Subcutaneous adipose tissue (tissue), 4 donors: Measurements from ENCODE around the gene SERPING1. TPM values are rescaled to one million over a fixed set of nuclear protein-coding genes. Genes with fewer than 3 reads are reported as not detected.

ENCODE experiments used
- total RNA-seq, 4 donors: library from RNA; depleted of rRNA; stranded (reverse); fragments of >200 nt; gene quantifications; one replicate each; pipeline ENCODE4 v1.1.0, GENCODE V29; 2016
- TF ChIP-seq, protein P1 (sequence below): fragments of 450-650 bp; IDR thresholded peaks from one replicate; pipeline ENCODE4 v1.5.1; 2016; ENCODE audit warnings: low read depth, mild to moderate bottlenecking, control low read depth, antibody characterized with exemption, moderate library complexity

SERPING1 gene
- total RNA-seq, 4 donors from 2014 or later, result 318 to 653 (median 616) TPM

DNA sequence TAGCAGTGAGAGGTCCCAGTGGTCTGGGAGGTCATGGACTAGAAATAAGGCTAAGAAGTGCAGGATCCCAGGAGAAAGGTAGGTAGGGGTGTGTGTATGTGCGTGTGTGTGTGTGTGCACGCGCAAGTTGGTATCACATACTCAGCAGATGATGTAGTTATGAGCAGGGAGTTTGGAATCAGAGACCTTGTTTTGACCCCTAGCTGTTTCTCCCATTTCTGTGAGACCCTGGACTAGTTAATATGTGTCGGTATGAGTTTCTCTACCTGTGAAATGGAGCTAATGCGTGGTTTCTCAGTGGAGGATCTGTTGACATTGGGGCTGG lies 1.3 kb downstream of the SERPING1 start:
- TF ChIP-seq, protein P1, sequence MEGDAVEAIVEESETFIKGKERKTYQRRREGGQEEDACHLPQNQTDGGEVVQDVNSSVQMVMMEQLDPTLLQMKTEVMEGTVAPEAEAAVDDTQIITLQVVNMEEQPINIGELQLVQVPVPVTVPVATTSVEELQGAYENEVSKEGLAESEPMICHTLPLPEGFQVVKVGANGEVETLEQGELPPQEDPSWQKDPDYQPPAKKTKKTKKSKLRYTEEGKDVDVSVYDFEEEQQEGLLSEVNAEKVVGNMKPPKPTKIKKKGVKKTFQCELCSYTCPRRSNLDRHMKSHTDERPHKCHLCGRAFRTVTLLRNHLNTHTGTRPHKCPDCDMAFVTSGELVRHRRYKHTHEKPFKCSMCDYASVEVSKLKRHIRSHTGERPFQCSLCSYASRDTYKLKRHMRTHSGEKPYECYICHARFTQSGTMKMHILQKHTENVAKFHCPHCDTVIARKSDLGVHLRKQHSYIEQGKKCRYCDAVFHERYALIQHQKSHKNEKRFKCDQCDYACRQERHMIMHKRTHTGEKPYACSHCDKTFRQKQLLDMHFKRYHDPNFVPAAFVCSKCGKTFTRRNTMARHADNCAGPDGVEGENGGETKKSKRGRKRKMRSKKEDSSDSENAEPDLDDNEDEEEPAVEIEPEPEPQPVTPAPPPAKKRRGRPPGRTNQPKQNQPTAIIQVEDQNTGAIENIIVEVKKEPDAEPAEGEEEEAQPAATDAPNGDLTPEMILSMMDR, result no peak

DNA sequence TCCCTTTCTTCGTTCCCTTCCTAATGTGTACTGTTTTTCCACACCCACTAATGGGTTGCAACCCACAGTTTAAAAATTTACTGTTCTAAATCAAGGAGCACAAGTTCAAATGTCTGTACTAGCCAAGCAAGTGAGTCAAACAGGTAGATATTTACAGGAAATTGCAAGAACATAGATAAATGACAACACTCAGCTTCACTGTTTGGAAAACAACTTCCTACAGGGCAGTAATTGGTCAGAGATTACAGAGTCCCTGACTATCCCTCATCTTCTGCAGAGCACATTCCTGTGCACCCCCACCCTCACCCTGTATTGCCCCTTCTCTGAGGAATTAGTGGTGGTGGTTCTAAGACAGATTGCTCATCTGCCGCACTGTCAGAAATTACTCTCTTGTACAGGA lies 1.9 kb downstream of the SERPING1 start:
- TF ChIP-seq, protein P1, result no peak

DNA sequence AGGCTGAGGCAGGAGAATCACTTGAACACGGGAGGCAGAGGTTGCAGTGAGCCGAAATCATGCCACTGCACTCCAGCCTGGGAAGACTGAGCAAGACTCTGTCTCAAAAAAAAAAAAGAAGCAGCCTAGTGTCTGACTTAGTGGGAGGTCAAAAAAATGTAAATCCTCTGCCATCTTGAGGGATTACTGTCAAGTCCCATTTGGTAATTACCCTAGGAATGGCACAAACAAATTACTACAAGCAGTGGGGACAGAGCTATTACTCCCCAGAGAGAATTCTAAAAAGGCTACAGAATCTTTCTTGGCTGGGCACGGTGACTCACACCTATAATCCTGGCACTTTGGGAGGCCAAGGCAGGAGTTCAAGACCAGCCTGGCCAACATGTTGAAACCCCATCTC lies 3.8 kb downstream of the SERPING1 start:
- TF ChIP-seq, protein P1, result no peak

DNA sequence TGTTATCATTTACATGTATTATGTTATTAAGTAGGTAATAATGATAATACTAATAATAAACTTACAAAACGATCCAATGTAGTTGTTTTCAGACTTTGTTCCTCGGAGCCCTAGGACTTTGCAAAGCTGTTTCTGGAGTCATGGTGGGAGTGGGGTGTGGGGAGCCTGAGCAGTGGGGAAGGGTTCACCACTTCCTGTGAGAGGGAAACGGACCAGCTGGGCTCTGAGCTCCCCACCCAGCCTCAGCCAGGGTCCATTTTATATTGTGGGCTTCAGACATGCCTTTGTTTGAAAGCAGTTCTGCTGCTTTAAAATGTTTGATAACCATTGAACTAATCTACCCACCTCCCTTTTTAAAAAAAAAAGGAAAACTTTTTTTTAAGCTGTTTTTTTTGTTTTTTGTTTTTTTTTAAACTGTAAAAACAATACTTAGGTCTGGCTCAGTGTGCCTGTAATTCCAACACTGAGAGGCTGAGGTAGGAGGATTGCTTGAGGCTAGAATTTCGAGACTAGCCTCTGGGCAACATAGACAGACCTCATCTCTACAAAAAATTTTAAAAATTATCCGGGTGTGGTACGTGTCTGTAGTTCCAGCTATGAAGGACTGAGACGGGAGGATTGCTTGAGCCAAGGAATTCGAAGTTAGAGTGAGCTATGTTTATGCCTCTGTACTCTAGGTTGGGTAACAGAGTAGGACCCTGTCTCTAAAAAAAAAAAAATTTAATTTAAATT lies 7.0 kb downstream of the SERPING1 start:
- TF ChIP-seq, protein P1, result no peak

DNA sequence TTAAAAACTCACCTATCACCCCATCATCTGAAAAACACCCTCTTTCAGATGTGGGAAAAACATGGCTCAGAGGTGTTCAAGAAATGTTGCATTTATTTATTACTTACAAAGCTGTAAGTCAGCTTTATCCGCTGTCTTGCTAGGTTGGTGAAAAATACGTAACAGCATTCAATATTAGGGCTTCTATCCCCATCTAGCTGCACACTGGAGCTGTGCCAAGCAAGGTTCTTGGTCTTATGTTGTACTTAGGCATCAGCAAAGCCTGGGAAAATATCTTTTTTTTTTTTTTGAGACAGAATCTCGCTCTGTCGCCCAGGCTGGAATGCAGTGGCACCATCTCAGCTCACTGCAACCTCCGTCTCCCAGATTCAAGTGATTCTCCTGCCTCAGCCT lies 7.5 kb downstream of the SERPING1 start:
- TF ChIP-seq, protein P1, result no peak

DNA sequence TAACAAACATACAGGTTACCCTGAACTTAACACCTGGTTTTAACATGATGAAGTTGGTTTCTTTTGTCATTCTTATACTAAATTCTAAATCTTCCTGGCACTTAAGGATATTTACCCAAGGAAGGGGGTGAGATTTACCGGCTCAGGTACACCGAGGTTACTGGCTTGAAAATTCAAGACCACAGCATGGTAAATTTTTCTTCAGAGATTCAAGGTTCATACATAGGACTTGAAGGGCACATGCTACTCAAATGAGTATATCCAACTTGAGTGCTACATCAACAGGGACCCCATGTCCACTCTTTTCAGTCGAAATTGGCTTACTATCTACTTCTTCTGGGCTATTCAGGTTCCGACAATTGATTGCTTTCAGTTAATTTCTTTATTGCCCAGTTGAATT lies 12.7 kb downstream of the SERPING1 start:
- TF ChIP-seq, protein P1, result no peak

DNA sequence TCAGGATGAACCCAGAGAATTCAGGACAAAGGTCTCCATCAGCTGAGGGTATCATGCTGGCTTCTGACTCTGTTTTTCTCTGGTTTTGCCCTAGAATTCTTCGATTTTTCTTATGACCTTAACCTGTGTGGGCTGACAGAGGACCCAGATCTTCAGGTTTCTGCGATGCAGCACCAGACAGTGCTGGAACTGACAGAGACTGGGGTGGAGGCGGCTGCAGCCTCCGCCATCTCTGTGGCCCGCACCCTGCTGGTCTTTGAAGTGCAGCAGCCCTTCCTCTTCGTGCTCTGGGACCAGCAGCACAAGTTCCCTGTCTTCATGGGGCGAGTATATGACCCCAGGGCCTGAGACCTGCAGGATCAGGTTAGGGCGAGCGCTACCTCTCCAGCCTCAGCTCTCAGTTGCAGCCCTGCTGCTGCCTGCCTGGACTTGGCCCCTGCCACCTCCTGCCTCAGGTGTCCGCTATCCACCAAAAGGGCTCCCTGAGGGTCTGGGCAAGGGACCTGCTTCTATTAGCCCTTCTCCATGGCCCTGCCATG lies 16.8 kb downstream of the SERPING1 start:
- TF ChIP-seq, protein P1, result no peak
